HG03378 (cell line): ENCODE data around the gene AKAIN1.

Experiments used
- ATAC-seq: cut with Tn5 transposase; IDR thresholded peaks from one replicate; pipeline ENCODE4 v1.9.1; 2021; ENCODE audit warnings: mild to moderate bottlenecking, moderate library complexity; ENCODE audit not compliant: unreplicated experiment

Gene AKAIN1

DNA sequence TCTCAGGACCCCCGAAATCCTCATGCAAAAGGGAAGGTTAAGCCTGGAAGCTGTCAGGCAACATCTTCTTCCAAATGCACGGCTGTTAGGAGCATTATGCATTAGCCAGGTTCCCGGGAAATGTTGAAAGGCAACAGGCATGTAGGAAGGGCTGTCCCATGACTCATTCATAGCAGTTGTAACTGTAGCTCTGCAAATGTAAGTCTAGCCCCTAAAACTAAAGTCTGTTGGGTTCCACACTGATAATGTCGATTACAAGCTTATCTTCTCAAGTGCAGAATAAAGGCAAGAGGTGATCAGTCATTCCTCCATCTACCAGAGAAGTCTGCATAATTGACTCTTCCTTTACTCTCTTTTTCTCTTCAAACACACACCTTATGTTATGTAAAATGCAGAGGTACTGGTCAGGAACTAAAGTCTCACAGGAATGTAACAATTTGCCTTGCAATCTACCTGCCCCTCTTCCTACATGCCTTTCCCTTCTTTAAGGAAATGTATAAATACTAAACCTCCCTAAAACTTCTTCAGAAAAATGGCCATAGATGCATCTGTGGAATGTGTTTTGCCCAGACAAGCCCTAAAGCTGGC lies 99.8 kb downstream of the AKAIN1 start:
- ATAC-seq, result no peak

DNA sequence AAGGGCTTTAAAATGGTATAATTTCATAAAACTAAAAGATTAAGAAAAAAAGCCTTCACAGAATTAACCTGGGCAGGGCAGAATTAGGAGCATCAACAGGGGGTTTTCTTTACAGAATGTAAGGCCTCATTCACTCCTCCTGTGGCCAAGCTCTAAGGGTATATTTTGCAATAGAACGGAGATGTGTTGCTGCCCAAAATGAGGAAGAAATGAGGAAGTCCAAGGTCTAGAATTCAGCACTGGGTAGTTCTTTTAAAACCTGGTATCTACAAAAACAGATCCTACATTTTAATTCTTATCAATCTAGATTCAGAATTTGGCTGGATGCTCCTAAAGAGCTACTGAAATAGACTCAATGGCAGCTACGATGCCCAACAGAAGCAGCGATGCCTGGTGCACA lies 101.8 kb downstream of the AKAIN1 start:
- no peak for ATAC-seq

DNA sequence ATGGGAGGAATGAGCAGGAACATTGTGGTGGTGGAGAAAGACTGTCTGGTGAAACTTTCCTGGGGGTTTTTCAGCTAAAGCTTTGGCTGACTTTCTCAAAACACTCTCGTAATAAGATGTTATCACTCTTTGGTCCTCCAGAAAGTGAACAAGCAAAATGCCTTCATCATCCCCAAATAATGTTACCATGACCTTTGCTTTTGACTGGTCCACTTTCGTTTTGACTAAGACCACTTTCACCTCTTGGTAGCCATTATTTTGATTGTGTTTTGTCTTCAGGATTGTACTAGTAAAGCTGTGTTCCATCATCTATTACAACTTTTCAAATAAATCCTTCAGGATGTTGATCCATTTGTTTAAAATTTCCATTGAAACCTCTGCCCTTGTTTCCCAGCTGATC lies 103.2 kb downstream of the AKAIN1 start:
- ATAC-seq, result no peak
